Left lung (tissue), 10 donors: ENCODE data around the gene PTPRT. TPM values are rescaled to one million over a fixed set of nuclear protein-coding genes. Genes with fewer than 3 reads are reported as not detected.

Experiments
- ATAC-seq: fragments of 200-7000 bp; cut with Tn5 transposase; one replicate; pipeline ENCODE4 v1.9.1; 2020; ENCODE audit warnings: moderate library complexity
- DNase-seq, 4 donors: peaks; one replicate each; pipeline ENCODE4 v3.0.0-alpha.2; 2013 to 2020
- H3K27ac ChIP-seq, 2 donors: fragments of 200-600 bp; sonication (generic) in 1 of 2; one replicate each; pipeline versions ENCODE4 v1.5.0 to v1.8.0; 2020 to 2021
- H3K27me3 ChIP-seq, 2 donors: fragments of 200-600 bp; sonication (generic) in 1 of 2; one replicate each; pipeline versions ENCODE4 v1.5.0 to v1.8.0; 2020 to 2021
- H3K36me3 ChIP-seq, 2 donors: fragments of 200-600 bp; sonication (generic) in 1 of 2; one replicate each; pipeline versions ENCODE4 v1.5.0 to v1.8.0; 2020 to 2021
- H3K4me1 ChIP-seq, 2 donors: fragments of 200-600 bp; one replicate each; pipeline ENCODE4 v1.8.0; 2021
- H3K4me3 ChIP-seq, 2 donors: fragments of 200-600 bp; sonication (generic) in 1 of 2; one replicate each; pipeline versions ENCODE4 v1.5.0 to v1.8.0; 2020 to 2021; ENCODE audit warnings: mild to moderate bottlenecking in 1 of 2
- H3K9me3 ChIP-seq, 2 donors: fragments of 200-600 bp; sonication (generic) in 1 of 2; one replicate each; pipeline versions ENCODE4 v1.5.0 to v1.8.0; 2020 to 2021
- CTCF ChIP-seq, 2 donors: fragments of 200-600 bp; sonication (generic) in 1 of 2; IDR thresholded peaks; one replicate each; pipeline versions ENCODE4 v1.5.0 to v1.8.0; 2021; ENCODE audit warnings: antibody characterized with exemption in 2 of 2
- intact Hi-C, 2 donors: fragments of 100-400 bp; cut with DNase I; formaldehyde crosslinking; loops; one replicate each; pipeline versions ENCODE4 v1.11.2 to v1.14.2; 2022
- polyA plus RNA-seq, 6 donors: library from polyadenylated mRNA; unstranded; fragments of 120-200 nt; gene quantifications; one replicate each; pipeline ENCODE4 v1.2.1, GENCODE V29; 2013; ENCODE audit not compliant: insufficient read length in 6 of 6
- total RNA-seq, 2 donors: library from RNA; stranded (reverse); fragmentation: NEBNext Ultra II Directional; extraction: Animal tissue kit (Norgen Biotek cat#: 25700); gene quantifications; one replicate each; pipeline ENCODE4 v1.2.1, GENCODE V29; 2021
- donor health status: DM: no; HTN: yes; CAD: no.
- donor health status: DM: no; HTN: no; CAD: no.

PTPRT gene
- total and polyA plus RNA-seq, 8 donors, result 0.15 to 2.9 (median 1.4) TPM

GRCh38 chr20:42392442-42392841 lies 797.3 kb downstream of the PTPRT start:
- Histone ChIP-seq H3K4me3 (no peak overlapping the region), H3K36me3 (no peaks in the 10 kb centered on the region), H3K27me3 (no peaks in the 10 kb centered on the region), H3K27ac (no peak overlapping the region), H3K9me3 (peaks cover 0 to 5% of the 10 kb centered on the region in 2 donors), H3K4me1 (no peaks in the 10 kb centered on the region)
- DNase-seq, result peak in 2 of 4 donors; percentile 35 to 74
- TF ChIP-seq CTCF (IDR thresholded peaks at IDR 0.05), result no peak
- ATAC-seq, result peak; percentile 62
- intact Hi-C loops, result no loop called here

GRCh38 chr20:42391807-42392206 lies 797.9 kb downstream of the PTPRT start:
- DNase-seq (no peak), ATAC-seq (no peak)
- TF ChIP-seq CTCF (IDR thresholded peaks at IDR 0.05), result no peak
- H3K9me3 ChIP-seq, result peaks cover 0 to 5% of the 10 kb centered on the region in 2 donors
- intact Hi-C loops, result no loop called here
- H3K4me1 ChIP-seq, result no peaks in the 10 kb centered on the region
- H3K27me3 ChIP-seq, result no peaks in the 10 kb centered on the region
- H3K4me3 ChIP-seq, result no peak overlapping the region
- H3K36me3 ChIP-seq, result no peaks in the 10 kb centered on the region
- H3K27ac ChIP-seq, result no peak overlapping the region

GRCh38 chr20:42380287-42380686 lies 809.4 kb downstream of the PTPRT start:
- Histone ChIP-seq H3K36me3 (no peaks in the 10 kb centered on the region), H3K9me3 (no peaks in the 10 kb centered on the region), H3K27me3 (no peaks in the 10 kb centered on the region), H3K4me1 (no peaks in the 10 kb centered on the region), H3K27ac (no peak overlapping the region), H3K4me3 (no peak overlapping the region)
- no peak for DNase-seq
- intact Hi-C loops, result no loop called here
- no peak for TF ChIP-seq CTCF (IDR thresholded peaks at IDR 0.05)
- ATAC-seq, result no peak

- intact Hi-C loops, result no loop called here
- H3K27me3 ChIP-seq, result no peaks in the 10 kb centered on the region
- no peaks in the 10 kb centered on the region for H3K36me3 ChIP-seq
- H3K4me1 ChIP-seq, result no peaks in the 10 kb centered on the region
- TF ChIP-seq CTCF (IDR thresholded peaks at IDR 0.05), result no peak
- H3K27ac ChIP-seq, result no peak overlapping the region
- no peaks in the 10 kb centered on the region for H3K9me3 ChIP-seq
- ATAC-seq (no peak), DNase-seq (peak in 1 of 4 donors; percentile 14)
- no peak overlapping the region for H3K4me3 ChIP-seq
These were observed 810.3 kb downstream of the PTPRT start for GRCh38 chr20:42379385-42379784.

GRCh38 chr20:42378826-42379225 lies 810.9 kb downstream of the PTPRT start:
- intact Hi-C loops, result no loop called here
- no peaks in the 10 kb centered on the region for H3K9me3 ChIP-seq
- no peak for TF ChIP-seq CTCF (IDR thresholded peaks at IDR 0.05)
- DNase-seq (no peak), ATAC-seq (no peak)
- H3K4me3 ChIP-seq, result no peak overlapping the region
- no peaks in the 10 kb centered on the region for H3K4me1 ChIP-seq
- no peak overlapping the region for H3K27ac ChIP-seq
- no peaks in the 10 kb centered on the region for H3K36me3 ChIP-seq
- peaks cover 0 to 1% of the 10 kb centered on the region in 2 donors for H3K27me3 ChIP-seq
